ENCODE results near the gene LSM2.

DNA sequence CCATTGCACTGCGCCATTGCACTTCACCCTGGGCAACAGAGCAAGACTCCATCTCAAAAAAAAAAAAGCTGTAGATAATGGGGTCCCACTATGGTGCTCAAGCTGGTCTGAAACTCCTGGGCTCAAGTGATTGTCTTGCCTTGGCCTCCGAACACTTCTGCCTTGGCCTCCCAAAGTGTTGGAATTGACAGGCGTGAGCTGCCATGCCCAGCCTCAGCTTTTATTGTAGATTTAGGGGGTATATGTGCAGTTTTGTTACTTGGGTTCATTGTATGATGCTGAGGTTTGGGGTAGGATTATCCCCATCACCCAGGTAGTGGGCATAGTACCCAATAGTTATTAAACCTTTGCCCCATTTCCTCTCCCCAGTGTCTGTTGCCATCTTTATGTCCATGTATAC is 32.2 kb upstream of the LSM2 start:
- TF ChIP-seq, protein P1, sequence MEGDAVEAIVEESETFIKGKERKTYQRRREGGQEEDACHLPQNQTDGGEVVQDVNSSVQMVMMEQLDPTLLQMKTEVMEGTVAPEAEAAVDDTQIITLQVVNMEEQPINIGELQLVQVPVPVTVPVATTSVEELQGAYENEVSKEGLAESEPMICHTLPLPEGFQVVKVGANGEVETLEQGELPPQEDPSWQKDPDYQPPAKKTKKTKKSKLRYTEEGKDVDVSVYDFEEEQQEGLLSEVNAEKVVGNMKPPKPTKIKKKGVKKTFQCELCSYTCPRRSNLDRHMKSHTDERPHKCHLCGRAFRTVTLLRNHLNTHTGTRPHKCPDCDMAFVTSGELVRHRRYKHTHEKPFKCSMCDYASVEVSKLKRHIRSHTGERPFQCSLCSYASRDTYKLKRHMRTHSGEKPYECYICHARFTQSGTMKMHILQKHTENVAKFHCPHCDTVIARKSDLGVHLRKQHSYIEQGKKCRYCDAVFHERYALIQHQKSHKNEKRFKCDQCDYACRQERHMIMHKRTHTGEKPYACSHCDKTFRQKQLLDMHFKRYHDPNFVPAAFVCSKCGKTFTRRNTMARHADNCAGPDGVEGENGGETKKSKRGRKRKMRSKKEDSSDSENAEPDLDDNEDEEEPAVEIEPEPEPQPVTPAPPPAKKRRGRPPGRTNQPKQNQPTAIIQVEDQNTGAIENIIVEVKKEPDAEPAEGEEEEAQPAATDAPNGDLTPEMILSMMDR (conservative IDR thresholded peaks at IDR 0.05; ENCODE audit: low read length), result no peak
- no peak for TF ChIP-seq EZH2phosphoT487 (IDR thresholded peaks at IDR 0.05; ENCODE audit: borderline replicate concordance)

Measured in Loucy (cell line).